Right lobe of liver (tissue), 4 donors: ENCODE results near the gene TIMM17B.

ENCODE experiments used
- POLR2A ChIP-seq: fragments of 450-650 bp; IDR thresholded peaks from one replicate; pipeline ENCODE4 v1.6.1; 2017; ENCODE audit warnings: antibody characterized with exemption, mild to moderate bottlenecking
- TF ChIP-seq, protein P1 (sequence below), 4 donors: fragments of 200-600 bp in 3 of 4; fragments of 450-650 bp in 1 of 4; IDR thresholded peaks; one replicate each; pipeline versions ENCODE4 v1.5.1 to v1.8.0; 2016 to 2022; ENCODE audit warnings: antibody characterized with exemption in 4 of 4, mild to moderate bottlenecking in 2 of 4
- donor health status: DM: no; HTN: no; CAD: no.
- donor health status: DM: no; HTN: no; CAD: no.
- donor health status: DM: no; HTN: yes; CAD: no.

DNA sequence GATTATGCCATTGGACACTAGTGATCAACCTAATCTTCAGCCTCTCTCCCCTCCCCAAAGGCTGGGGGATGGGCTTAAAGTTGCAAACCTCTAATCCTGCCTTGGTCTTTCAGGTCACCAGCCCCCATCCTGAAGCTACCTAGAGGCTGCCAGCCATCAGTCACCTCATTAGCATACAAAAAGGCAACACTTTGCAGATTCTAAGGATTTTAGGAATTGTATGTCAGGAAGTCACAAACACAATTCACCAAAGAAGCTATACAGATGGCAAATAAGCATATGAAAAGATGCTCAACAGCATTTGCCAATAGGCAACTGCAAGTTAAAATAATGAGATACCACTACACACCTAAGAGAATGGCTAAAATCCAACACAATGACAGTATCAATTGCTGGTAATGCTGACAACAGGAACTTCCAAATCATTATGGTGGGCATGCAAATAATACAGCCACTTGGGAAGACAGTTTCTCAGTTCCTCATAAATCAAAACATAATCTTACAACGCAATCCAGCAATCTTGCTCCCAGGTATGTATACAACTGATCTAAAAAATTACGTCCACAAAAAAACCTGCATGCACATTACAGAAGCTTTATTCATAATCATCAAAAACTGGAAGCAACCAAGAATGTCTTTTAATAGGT, 30.3 kb upstream of the TIMM17B start:
- TF ChIP-seq, protein P1, sequence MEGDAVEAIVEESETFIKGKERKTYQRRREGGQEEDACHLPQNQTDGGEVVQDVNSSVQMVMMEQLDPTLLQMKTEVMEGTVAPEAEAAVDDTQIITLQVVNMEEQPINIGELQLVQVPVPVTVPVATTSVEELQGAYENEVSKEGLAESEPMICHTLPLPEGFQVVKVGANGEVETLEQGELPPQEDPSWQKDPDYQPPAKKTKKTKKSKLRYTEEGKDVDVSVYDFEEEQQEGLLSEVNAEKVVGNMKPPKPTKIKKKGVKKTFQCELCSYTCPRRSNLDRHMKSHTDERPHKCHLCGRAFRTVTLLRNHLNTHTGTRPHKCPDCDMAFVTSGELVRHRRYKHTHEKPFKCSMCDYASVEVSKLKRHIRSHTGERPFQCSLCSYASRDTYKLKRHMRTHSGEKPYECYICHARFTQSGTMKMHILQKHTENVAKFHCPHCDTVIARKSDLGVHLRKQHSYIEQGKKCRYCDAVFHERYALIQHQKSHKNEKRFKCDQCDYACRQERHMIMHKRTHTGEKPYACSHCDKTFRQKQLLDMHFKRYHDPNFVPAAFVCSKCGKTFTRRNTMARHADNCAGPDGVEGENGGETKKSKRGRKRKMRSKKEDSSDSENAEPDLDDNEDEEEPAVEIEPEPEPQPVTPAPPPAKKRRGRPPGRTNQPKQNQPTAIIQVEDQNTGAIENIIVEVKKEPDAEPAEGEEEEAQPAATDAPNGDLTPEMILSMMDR (IDR thresholded peaks at IDR 0.05): no peak
- TF ChIP-seq POLR2A: no peak
